GM10266 (cell line): ENCODE measurements around the gene GABRA4.
A peak's percentile ranks its signal among the peaks of the same experiment; 100 is the strongest.

Experiments used
- DNase-seq: peaks from one replicate; pipeline ENCODE4 v3.0.0; 2012; ENCODE audit errors: extremely low spot score
- TF ChIP-seq, protein P1 (sequence below): IDR thresholded peaks from 2 replicates; pipeline ENCODE4 v1.5.1; 2012; ENCODE audit warnings: mild to moderate bottlenecking, low read depth; ENCODE audit not compliant: control insufficient read depth, insufficient read depth; ENCODE audit errors: missing control alignments

Gene GABRA4

DNA sequence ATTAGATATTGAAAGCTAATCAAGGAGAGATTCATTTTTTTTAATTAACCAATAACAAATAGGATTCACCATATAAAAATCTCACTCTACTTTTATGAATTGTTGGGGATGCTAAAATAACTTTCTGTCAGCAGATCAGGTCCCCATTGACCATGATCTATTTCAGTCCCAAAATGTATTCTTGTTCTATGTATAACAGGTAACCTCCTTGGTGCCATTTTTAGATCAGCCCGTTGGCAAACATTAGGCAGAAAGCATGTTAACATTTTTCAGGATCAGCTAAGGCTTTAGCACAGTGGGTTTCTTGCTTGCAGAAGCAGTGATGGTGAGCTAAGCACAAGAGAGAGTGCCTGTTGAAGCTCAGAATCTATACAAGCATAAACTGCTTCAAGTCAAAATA lies 43.6 kb downstream of the GABRA4 start:
- no peak for DNase-seq
- TF ChIP-seq, protein P1, sequence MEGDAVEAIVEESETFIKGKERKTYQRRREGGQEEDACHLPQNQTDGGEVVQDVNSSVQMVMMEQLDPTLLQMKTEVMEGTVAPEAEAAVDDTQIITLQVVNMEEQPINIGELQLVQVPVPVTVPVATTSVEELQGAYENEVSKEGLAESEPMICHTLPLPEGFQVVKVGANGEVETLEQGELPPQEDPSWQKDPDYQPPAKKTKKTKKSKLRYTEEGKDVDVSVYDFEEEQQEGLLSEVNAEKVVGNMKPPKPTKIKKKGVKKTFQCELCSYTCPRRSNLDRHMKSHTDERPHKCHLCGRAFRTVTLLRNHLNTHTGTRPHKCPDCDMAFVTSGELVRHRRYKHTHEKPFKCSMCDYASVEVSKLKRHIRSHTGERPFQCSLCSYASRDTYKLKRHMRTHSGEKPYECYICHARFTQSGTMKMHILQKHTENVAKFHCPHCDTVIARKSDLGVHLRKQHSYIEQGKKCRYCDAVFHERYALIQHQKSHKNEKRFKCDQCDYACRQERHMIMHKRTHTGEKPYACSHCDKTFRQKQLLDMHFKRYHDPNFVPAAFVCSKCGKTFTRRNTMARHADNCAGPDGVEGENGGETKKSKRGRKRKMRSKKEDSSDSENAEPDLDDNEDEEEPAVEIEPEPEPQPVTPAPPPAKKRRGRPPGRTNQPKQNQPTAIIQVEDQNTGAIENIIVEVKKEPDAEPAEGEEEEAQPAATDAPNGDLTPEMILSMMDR = no peak

DNA sequence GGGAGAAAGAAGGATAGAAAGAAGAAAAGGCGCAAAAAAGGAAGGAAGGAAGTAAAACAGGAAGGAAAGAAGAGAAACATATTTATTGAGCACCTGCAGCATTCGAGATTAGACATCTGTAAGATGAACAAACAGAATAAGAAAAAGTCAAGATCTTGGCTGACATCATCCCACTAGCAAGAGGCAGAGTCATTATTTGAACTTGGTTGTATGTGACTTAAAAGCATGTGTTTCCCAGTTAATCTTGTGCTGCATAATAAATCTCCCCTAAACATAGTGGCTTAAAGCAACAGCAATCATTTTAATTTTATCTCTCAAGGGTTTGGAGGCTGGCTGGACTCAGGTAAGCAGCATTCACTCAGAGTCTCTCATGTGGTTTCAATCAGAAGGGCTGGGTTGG lies 45.8 kb downstream of the GABRA4 start:
- TF ChIP-seq, protein P1 = no peak
- DNase-seq = no peak

DNA sequence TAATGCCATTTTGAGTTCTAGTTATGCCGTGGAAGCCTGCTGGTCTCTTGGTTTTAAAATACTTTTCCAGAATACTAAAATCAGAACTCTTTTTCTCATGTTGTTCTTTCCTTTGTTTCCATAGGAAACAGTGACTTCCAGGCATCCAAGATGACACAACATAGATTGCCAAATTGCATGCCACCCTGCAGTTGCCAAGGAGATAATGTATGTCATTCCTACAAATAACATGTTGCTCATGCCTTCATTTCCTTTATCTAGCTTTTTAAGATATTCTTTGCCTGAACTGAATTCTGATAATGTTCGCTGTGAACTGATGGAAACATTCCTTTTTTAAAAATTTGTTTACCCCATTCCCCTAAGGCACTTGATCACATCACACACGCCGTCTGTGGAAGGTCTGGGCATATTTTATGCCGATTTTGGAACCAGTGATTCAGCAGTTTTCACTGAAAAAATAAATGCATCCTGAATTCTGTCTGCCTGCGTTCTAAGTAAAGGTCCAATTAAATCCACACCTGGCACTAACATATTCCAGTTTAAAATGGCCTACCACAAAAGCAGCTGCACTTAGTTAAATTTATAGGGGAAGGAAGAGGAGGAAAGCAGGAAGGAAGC lies 46.4 kb downstream of the GABRA4 start:
- TF ChIP-seq, protein P1 = no peak

DNA sequence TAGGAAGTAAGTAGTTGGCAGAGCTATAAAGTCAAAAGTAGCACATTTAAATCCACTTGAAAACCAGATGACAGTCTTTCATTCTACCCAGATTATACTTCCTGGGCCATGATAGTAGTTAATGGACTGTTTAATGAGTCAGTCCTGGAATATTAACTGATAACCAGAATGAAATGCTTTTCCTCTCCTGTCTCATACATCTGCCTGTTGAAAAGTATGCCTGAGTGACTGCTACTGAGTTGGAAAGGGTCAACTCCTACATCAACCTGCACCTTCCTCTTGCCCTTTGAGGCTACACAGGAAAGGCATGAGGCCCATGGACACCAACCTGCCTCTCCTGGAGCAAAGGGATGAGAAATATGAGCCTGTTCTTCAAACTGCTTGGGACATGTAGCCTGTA lies 48.3 kb downstream of the GABRA4 start:
- TF ChIP-seq, protein P1 = no peak
- no peak for DNase-seq

More for the DNA sequence above, 46.4 kb downstream of the GABRA4 start:
- no peak for DNase-seq

DNA sequence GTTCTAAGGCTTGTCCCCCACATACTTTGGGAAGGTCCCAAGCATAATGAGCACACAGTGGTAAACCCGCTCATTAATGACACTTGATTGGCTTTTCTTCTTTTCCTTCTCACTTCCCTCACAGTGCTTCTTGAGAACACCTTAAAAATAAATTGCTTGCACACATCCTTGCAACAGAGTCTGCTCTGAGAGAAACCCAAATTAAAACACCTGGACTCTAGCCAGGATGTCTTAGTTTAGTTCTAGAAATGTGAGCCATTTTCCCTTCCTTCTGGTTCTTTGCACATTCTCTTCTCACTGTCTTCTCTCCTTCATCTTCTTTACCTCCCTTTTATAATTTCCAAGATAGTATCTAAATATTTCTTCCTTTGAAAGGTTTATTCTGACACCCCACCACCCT lies 49.0 kb downstream of the GABRA4 start:
- no peak for DNase-seq

DNA sequence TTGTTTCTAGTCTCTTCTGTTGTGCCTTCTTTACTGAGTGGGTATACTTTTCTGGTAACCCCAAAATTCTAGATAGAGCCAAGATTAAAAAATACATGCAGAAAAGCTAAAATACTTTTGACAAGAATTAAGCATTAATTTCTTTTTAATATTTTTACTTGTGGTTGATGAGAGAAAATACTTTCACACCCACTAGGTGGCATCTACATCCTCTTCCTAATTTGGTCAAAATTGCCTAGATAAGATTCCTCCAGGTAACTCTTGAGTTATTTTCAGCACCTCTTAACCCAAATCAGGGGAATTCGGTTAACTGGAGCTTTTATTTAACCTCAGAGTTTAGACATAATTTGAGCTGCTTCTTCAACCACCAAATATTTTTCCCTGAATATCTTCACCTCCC lies 55.9 kb downstream of the GABRA4 start:
- peak; percentile 4 for DNase-seq
- TF ChIP-seq, protein P1 = peak; percentile 21

More for the DNA sequence above, 49.0 kb downstream of the GABRA4 start:
- TF ChIP-seq, protein P1 = no peak

DNA sequence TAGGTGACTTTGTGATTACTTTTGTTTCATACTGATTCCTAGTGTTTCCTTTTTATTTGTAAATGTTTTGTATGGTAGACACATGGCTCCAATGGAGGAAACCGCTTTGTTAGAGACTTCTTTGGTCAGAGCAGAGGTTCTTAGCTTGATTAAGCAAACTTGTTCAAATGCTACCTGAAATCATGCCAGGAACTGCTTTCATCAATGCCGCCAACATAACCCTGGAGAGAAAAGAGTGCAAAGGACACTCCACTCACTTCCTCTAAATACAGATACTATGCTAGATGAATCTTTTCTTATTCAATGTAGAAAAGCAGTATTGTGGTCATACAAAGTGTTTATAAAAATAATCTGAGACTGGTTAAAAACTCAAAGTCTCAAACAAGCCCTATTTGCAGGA lies 58.7 kb downstream of the GABRA4 start:
- TF ChIP-seq, protein P1 = no peak
- DNase-seq = no peak
